A549 (cell line): ENCODE results near the gene ADAM8. TPM values are rescaled to one million over a fixed set of nuclear protein-coding genes. Genes with fewer than 3 reads are reported as not detected.

ENCODE experiments used
- ATAC-seq, 2 experiments: fragments of 200-7000 bp in 1 of 2; fragments of >200 bp in 1 of 2; cut with Nextera tagmentation in 1 of 2; cut with Tn5 transposase in 1 of 2; 3 replicates each; pipeline versions ENCODE4 v1.8.0 to v1.9.1; 2018 to 2020; ENCODE audit warnings: mild to moderate bottlenecking in 1 of 2, moderate library complexity in 1 of 2
- CTCF ChIA-PET: fragments of 300-600 bp; sonication (Branson Sonifier 250); formaldehyde crosslinking; extraction: SDS; loops from one replicate; lab custom pipeline; 2021; ENCODE audit warnings: antibody characterized with exemption, inconsistent platforms; lab: Yijun Ruan, JAX
- POLR2A ChIA-PET: fragments of 350-600 bp; formaldehyde crosslinking; extraction: SDS; loops from one replicate; lab custom pipeline; 2021; ENCODE audit warnings: antibody characterized with exemption, inconsistent platforms; lab: Yijun Ruan, JAX
- DNase-seq, 2 experiments: peaks; one replicate each; pipeline versions ENCODE4 v3.0.0 to v3.0.0-alpha.2; 2011 to 2016; ENCODE audit warnings: low read depth in 1 of 2, low spot score in 1 of 2
- FAIRE-seq: peaks from 2 replicates; lab custom pipeline; 2011; peaks lifted over from hg19 to GRCh38; lab: Jason Lieb, UNC
- H3K27ac ChIP-seq, 2 experiments: fragments of >200 bp; sonication (Bioruptor Twin); formaldehyde crosslinking; 3 replicates each; pipeline ENCODE4 v1.5.1; 2016 to 2017
- H3K4me1 ChIP-seq: fragments of >200 bp; sonication (Bioruptor Twin); formaldehyde crosslinking; 3 replicates; pipeline ENCODE4 v1.6.1; 2016
- H3K4me2 ChIP-seq: fragments of >200 bp; sonication (Bioruptor Twin); formaldehyde crosslinking; 3 replicates; pipeline ENCODE4 v1.6.1; 2016
- H3K4me3 ChIP-seq: fragments of >200 bp; sonication (Bioruptor Twin); formaldehyde crosslinking; 3 replicates; pipeline ENCODE4 v1.5.1; 2016
- H3K9me3 ChIP-seq: fragments of >200 bp; sonication (Bioruptor Twin); formaldehyde crosslinking; 3 replicates; pipeline ENCODE4 v1.6.1; 2016
- ATOH8 ChIP-seq: fragments of 250-450 bp; sonication (Bioruptor Pico); IDR thresholded peaks from 2 replicates; pipeline ENCODE4 v1.5.0; 2020; ENCODE audit warnings: low read depth, mild to moderate bottlenecking, moderate library complexity
- CBX8 ChIP-seq: fragments of 200-600 bp; sonication (generic); IDR thresholded peaks from 2 replicates; pipeline ENCODE4 v1.6.1; 2016
- CEBPB ChIP-seq, 2 experiments: fragments of >200 bp in 1 of 2; sonication (Bioruptor Twin) in 1 of 2; formaldehyde crosslinking in 1 of 2; IDR thresholded peaks; 2 replicates each; pipeline ENCODE4 v1.6.1; 2012 to 2016
- CTCF ChIP-seq: fragments of >200 bp; sonication (Bioruptor Twin); formaldehyde crosslinking; IDR thresholded peaks from 3 replicates; pipeline ENCODE4 v1.5.1; 2016
- EHMT2 ChIP-seq: fragments of 200-600 bp; sonication (generic); IDR thresholded peaks from 2 replicates; pipeline ENCODE4 v1.6.1; 2016; ENCODE audit warnings: antibody characterized with exemption, low read depth, mild to moderate bottlenecking, moderate library complexity
- ELK1 ChIP-seq: fragments of 150-350 bp; IDR thresholded peaks from 2 replicates; pipeline ENCODE4 v1.6.1; 2014; ENCODE audit warnings: low read depth, mild to moderate bottlenecking, low read length
- JUNB ChIP-seq: fragments of >200 bp; sonication (Bioruptor Twin); formaldehyde crosslinking; IDR thresholded peaks from 2 replicates; pipeline ENCODE4 v1.6.1; 2016
- KDM5A ChIP-seq: fragments of 200-600 bp; sonication (generic); IDR thresholded peaks from 2 replicates; pipeline ENCODE4 v1.6.1; 2016; ENCODE audit warnings: antibody characterized with exemption, mild to moderate bottlenecking
- MAFK ChIP-seq: fragments of 450-650 bp; IDR thresholded peaks from 2 replicates; pipeline ENCODE4 v1.6.1; 2014; ENCODE audit not compliant: partially characterized antibody
- MYC ChIP-seq: IDR thresholded peaks from 2 replicates; pipeline ENCODE4 v1.6.1; 2012; ENCODE audit warnings: mild to moderate bottlenecking, inconsistent platforms, low read length, improper control_type of control experiment, borderline replicate concordance
- PHF8 ChIP-seq: fragments of 200-600 bp; sonication (generic); IDR thresholded peaks from 2 replicates; pipeline ENCODE4 v1.6.1; 2016; ENCODE audit warnings: low read depth, mild to moderate bottlenecking, antibody characterized with exemption, moderate library complexity, borderline replicate concordance
- POLR2A ChIP-seq: IDR thresholded peaks from 2 replicates; pipeline ENCODE4 v1.6.1; 2012; ENCODE audit warnings: mild to moderate bottlenecking, low read length
- RAD21 ChIP-seq, 2 experiments: fragments of >200 bp in 1 of 2; sonication (Bioruptor Twin) in 1 of 2; formaldehyde crosslinking in 1 of 2; IDR thresholded peaks in 1 of 2; conservative IDR thresholded peaks in 1 of 2; 2 replicates in 1 of 2; 3 replicates in 1 of 2; pipeline ENCODE4 v1.6.1; 2012 to 2018; ENCODE audit warnings: inconsistent platforms in 1 of 2
- REST ChIP-seq: fragments of 200-600 bp; sonication (generic); IDR thresholded peaks from 2 replicates; pipeline ENCODE4 v1.6.1; 2016; ENCODE audit warnings: antibody characterized with exemption, mild to moderate bottlenecking, moderate library complexity
- ZSCAN20 ChIP-seq: fragments of 250-450 bp; sonication (Bioruptor Pico); IDR thresholded peaks from 2 replicates; pipeline ENCODE4 v1.8.0; 2022; ENCODE audit warnings: mild to moderate bottlenecking, moderate library complexity
- WGBS: methylation state at CpG from one replicate; pipeline ENCODE4 v1.1.6; 2017; ENCODE audit errors: missing lambda C conversion rate; 5-methylcytosine and 5-hydroxymethylcytosine counted together
- polyA plus RNA-seq, 4 experiments: library from polyadenylated mRNA; depleted of rRNA in 3 of 4; stranded (reverse); fragments of >200 nt; fragmentation: RNase III in 1 of 4; extraction: RNeasy Plus Mini Kit Qiagen cat#74134 plus additional on column Dnase treatment in 1 of 4; gene quantifications; 2 replicates in 3 of 4; 3 replicates in 1 of 4; pipeline ENCODE4 v1.2.3, GENCODE V29; 2011 to 2017
- TF ChIP-seq, protein P1 (sequence below): fragments of >200 bp; sonication (Bioruptor Twin); formaldehyde crosslinking; IDR thresholded peaks from 2 replicates; pipeline ENCODE4 v1.6.1; 2016

The ADAM8 gene
- polyA plus RNA-seq, 2 of the 4 experiments (the other 2 are of a cell fraction) = 1.4 to 4.1 TPM

- ATAC-seq = peak; percentile 67 to 76
Measured at GRCh38 chr10:133307776-133308420, 31.2 kb upstream of the ADAM8 start.

GRCh38 chr10:133306941-133307379 is 30.3 kb upstream of the ADAM8 start:
- POLR2A ChIA-PET = no interaction called here
- TF ChIP-seq, protein P1, sequence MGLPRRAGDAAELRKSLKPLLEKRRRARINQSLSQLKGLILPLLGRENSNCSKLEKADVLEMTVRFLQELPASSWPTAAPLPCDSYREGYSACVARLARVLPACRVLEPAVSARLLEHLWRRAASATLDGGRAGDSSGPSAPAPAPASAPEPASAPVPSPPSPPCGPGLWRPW = no peak
- TF ChIP-seq JUNB = no peak
- TF ChIP-seq, all 56 proteins: peak for 0
- no peak overlapping the region for H3K27ac ChIP-seq
- no peak for DNase-seq
- WGBS = 88% methylated on average over 17 of the region's 17 CpGs
- no peak for FAIRE-seq
- H3K9me3 ChIP-seq = no peaks in the 10 kb centered on the region
- peaks cover 14% of the 10 kb centered on the region for H3K4me1 ChIP-seq
- no peak overlapping the region; the same call in 2 of the 3 replicates for H3K4me3 ChIP-seq
- peak overlapping the region; percentile 98 for H3K4me2 ChIP-seq
- CTCF ChIA-PET = interaction anchor here (1.0 to 2.9 kb wide), 19 partner anchors 9 to 164 kb away, joined by 3 to 22 read pairs (median 8); partner anchors contain the start of gene ADAM8
- ATAC-seq = no peak

More at GRCh38 chr10:133307776-133308420, 31.2 kb upstream of the ADAM8 start:
- peak; percentile 24; the same call in 1 of the 2 replicates for TF ChIP-seq PHF8
- no peak for TF ChIP-seq ELK1
- peak; percentile 32 for TF ChIP-seq MAFK
- no peak for TF ChIP-seq ATOH8 (CRISPR knock-in tag)
- peak in 1 of 2 experiments; percentile 17; a peak in 1 of 5 replicates for TF ChIP-seq RAD21 (conservative IDR thresholded peaks at IDR 0.05 in 1 of 2, IDR thresholded peaks at IDR 0.05 in 1 of 2)
- peak; percentile 68 for TF ChIP-seq CTCF
- TF ChIP-seq, all 56 proteins: peak for 4
- H3K27ac ChIP-seq = peak overlapping the region; percentile 92 to 97
- FAIRE-seq = no peak
- H3K4me3 ChIP-seq = peak overlapping the region; percentile 94
- CTCF ChIA-PET = interaction anchor here (0.8 to 2.9 kb wide), 22 partner anchors 8 to 149 kb away, joined by 3 to 22 read pairs (median 6); partner anchors contain the start of gene ADAM8
- 2% methylated on average over 25 of the region's 25 CpGs for WGBS
- peaks cover 14% of the 10 kb centered on the region for H3K4me1 ChIP-seq
- H3K4me2 ChIP-seq = peak overlapping the region; percentile 98
- DNase-seq = peak; percentile 61 to 86
- POLR2A ChIA-PET = interaction anchor here (0.9 kb wide), 1 partner anchor 49 kb away, joined by 3 read pairs; no protein-coding TSS in a partner anchor
- no peaks in the 10 kb centered on the region for H3K9me3 ChIP-seq

GRCh38 chr10:133306097-133306476 is 29.4 kb upstream of the ADAM8 start:
- no peak for DNase-seq
- ATAC-seq = no peak
- POLR2A ChIA-PET = no interaction called here
- Histone ChIP-seq H3K4me2 (no peak overlapping the region), H3K9me3 (no peaks in the 10 kb centered on the region), H3K27ac (no peak overlapping the region), H3K4me1 (peaks cover 14% of the 10 kb centered on the region), H3K4me3 (no peak overlapping the region)
- 97% methylated on average over 5 of the region's 5 CpGs for WGBS
- TF ChIP-seq ZSCAN20 (CRISPR knock-in tag) = no peak
- TF ChIP-seq EHMT2 = no peak
- no peak for TF ChIP-seq PHF8
- no peak for TF ChIP-seq KDM5A
- TF ChIP-seq CBX8 = no peak
- TF ChIP-seq POLR2A = no peak
- TF ChIP-seq ATOH8 (CRISPR knock-in tag) = no peak
- TF ChIP-seq REST = no peak
- TF ChIP-seq CEBPB (IDR thresholded peaks at IDR 0.05) = no peak
- no peak for TF ChIP-seq MYC
- CTCF ChIA-PET = interaction anchor here (0.7 to 2.9 kb wide), 8 partner anchors 10 to 48 kb away, joined by 3 to 22 read pairs (median 9); no protein-coding TSS in a partner anchor
- FAIRE-seq = no peak
